GM23338 (cell line): ENCODE data around the gene PSEN2. TPM values are rescaled to one million over a fixed set of nuclear protein-coding genes. Genes with fewer than 3 reads are reported as not detected.

Source experiments
- ATAC-seq: fragments of 200-7000 bp; cut with Tn5 transposase; 3 replicates; pipeline ENCODE4 v1.9.1; 2020
- DNase-seq: peaks from one replicate; pipeline ENCODE4 v3.0.0-alpha.2; 2015; ENCODE audit warnings: low spot score
- H2AFZ ChIP-seq: fragments of 200-600 bp; sonication (generic); 2 replicates; pipeline ENCODE4 v1.8.0; 2016; ENCODE audit warnings: antibody characterized with exemption, mild to moderate bottlenecking, moderate library complexity
- H3F3A ChIP-seq: fragments of 200-600 bp; sonication (generic); replicated peaks from 2 replicates; pipeline ENCODE4 v1.8.0; 2017; ENCODE audit warnings: antibody characterized with exemption, mixed run types, low read depth
- H3K27ac ChIP-seq: fragments of 200-600 bp; sonication (generic); 2 replicates; pipeline ENCODE4 v1.6.1; 2016; ENCODE audit warnings: low read depth
- H3K27me3 ChIP-seq: fragments of 200-600 bp; sonication (generic); 2 replicates; pipeline ENCODE4 v1.8.0; 2016; ENCODE audit warnings: mild to moderate bottlenecking, mixed run types, moderate library complexity; ENCODE audit not compliant: insufficient read depth
- H3K36me3 ChIP-seq: fragments of 200-600 bp; sonication (generic); 2 replicates; pipeline ENCODE4 v1.8.0; 2016; ENCODE audit warnings: mild to moderate bottlenecking; ENCODE audit not compliant: insufficient read depth
- H3K4me1 ChIP-seq: fragments of 200-600 bp; sonication (generic); 2 replicates; pipeline ENCODE4 v1.8.0; 2016; ENCODE audit warnings: mild to moderate bottlenecking, moderate library complexity; ENCODE audit not compliant: insufficient read depth
- H3K4me2 ChIP-seq: fragments of 200-600 bp; sonication (generic); 2 replicates; pipeline ENCODE4 v1.7.1; 2017; ENCODE audit warnings: mixed run types
- H3K4me3 ChIP-seq: fragments of 200-600 bp; sonication (generic); 2 replicates; pipeline ENCODE4 v1.6.1; 2016; ENCODE audit warnings: mixed run types
- H3K79me2 ChIP-seq: fragments of 200-600 bp; sonication (generic); replicated peaks from 2 replicates; pipeline ENCODE4 v1.8.0; 2017; ENCODE audit warnings: mild to moderate bottlenecking; ENCODE audit not compliant: insufficient read depth
- H3K9me2 ChIP-seq: fragments of 200-600 bp; sonication (generic); 2 replicates; pipeline ENCODE4 v1.8.0; 2017; ENCODE audit not compliant: insufficient read depth
- H4K20me1 ChIP-seq: fragments of 200-600 bp; sonication (generic); replicated peaks from 2 replicates; pipeline ENCODE4 v1.8.0; 2017; ENCODE audit warnings: mild to moderate bottlenecking; ENCODE audit not compliant: insufficient read depth
- H3K27ac Mint-ChIP-seq: 2 replicates; pipeline ENCODE4 v1.8.0; 2020; ENCODE audit warnings: inconsistent platforms, mild to moderate bottlenecking, moderate library complexity, mixed read lengths
- H3K27me3 Mint-ChIP-seq: 3 replicates; pipeline ENCODE4 v1.8.0; 2022; ENCODE audit warnings: low read depth, mild to moderate bottlenecking, moderate library complexity, mixed read lengths, inconsistent platforms; ENCODE audit not compliant: insufficient read depth, poor library complexity
- H3K36me3 Mint-ChIP-seq: 3 replicates; pipeline ENCODE4 v1.8.0; 2021; ENCODE audit warnings: low read depth, mild to moderate bottlenecking, inconsistent platforms, moderate library complexity, mixed read lengths
- H3K4me1 Mint-ChIP-seq: 3 replicates; pipeline ENCODE4 v1.8.0; 2020; ENCODE audit warnings: mild to moderate bottlenecking, inconsistent platforms, mixed read lengths
- H3K4me3 Mint-ChIP-seq: 3 replicates; pipeline ENCODE4 v1.8.0; 2021; ENCODE audit warnings: moderate library complexity, mild to moderate bottlenecking, inconsistent platforms, mixed read lengths
- H3K9me3 Mint-ChIP-seq: 3 replicates; pipeline ENCODE4 v1.8.0; 2020; ENCODE audit warnings: moderate library complexity, mild to moderate bottlenecking, inconsistent platforms, mixed read lengths
- CREB1 ChIP-seq: fragments of 250-450 bp; sonication (Bioruptor Pico); IDR thresholded peaks from 2 replicates; pipeline ENCODE4 v1.5.0; 2020; ENCODE audit warnings: low read depth, mild to moderate bottlenecking, moderate library complexity
- CTCF ChIP-seq, 2 experiments: fragments of 200-600 bp in 1 of 2; sonication (generic) in 1 of 2; conservative IDR thresholded peaks; 2 replicates each; pipeline versions ENCODE4 v1.5.1 to v1.6.1; 2016 to 2017; ENCODE audit warnings: antibody characterized with exemption in 2 of 2, low read depth in 2 of 2, mild to moderate bottlenecking in 2 of 2, moderate library complexity in 1 of 2
- ETS1 ChIP-seq: IDR thresholded peaks from 2 replicates; pipeline ENCODE4 v1.6.1; 2016; ENCODE audit warnings: antibody characterized with exemption
- EZH2 ChIP-seq: fragments of 200-600 bp; sonication (generic); IDR thresholded peaks from one replicate; pipeline ENCODE4 v1.8.0; 2017; ENCODE audit warnings: antibody characterized with exemption, mild to moderate bottlenecking, low read depth; ENCODE audit not compliant: unreplicated experiment
- EZH2phosphoT487 ChIP-seq: fragments of 200-600 bp; sonication (generic); IDR thresholded peaks from one replicate; pipeline ENCODE4 v1.8.1; 2018; ENCODE audit warnings: antibody characterized with exemption; ENCODE audit not compliant: unreplicated experiment
- JUNB ChIP-seq: IDR thresholded peaks from one replicate; pipeline ENCODE4 v1.6.1; 2016; ENCODE audit warnings: antibody characterized with exemption; ENCODE audit not compliant: unreplicated experiment
- NANOG ChIP-seq: IDR thresholded peaks from 2 replicates; pipeline ENCODE4 v1.6.1; 2016; ENCODE audit warnings: antibody characterized with exemption, borderline replicate concordance
- POLR2AphosphoS5 ChIP-seq: IDR thresholded peaks from 2 replicates; pipeline ENCODE4 v1.6.1; 2016; ENCODE audit warnings: antibody characterized with exemption, low read depth
- REST ChIP-seq: IDR thresholded peaks from one replicate; pipeline ENCODE4 v1.6.1; 2018; ENCODE audit warnings: antibody characterized with exemption; ENCODE audit not compliant: unreplicated experiment
- STAT1 ChIP-seq: IDR thresholded peaks from one replicate; pipeline ENCODE4 v1.6.1; 2016; ENCODE audit warnings: antibody characterized with exemption; ENCODE audit not compliant: unreplicated experiment
- ZNF331 ChIP-seq: fragments of 250-450 bp; sonication (Bioruptor Pico); IDR thresholded peaks from 2 replicates; pipeline ENCODE4 v1.5.0; 2020; ENCODE audit warnings: low read depth, mild to moderate bottlenecking, moderate library complexity
- ZNF462 ChIP-seq: fragments of 250-450 bp; sonication (Bioruptor Pico); IDR thresholded peaks from 2 replicates; pipeline ENCODE4 v1.5.0; 2020; ENCODE audit warnings: mild to moderate bottlenecking, moderate library complexity
- polyA plus RNA-seq: library from polyadenylated mRNA; unstranded; fragments of >200 nt; fragmentation: Nextera tagmentation; extraction: Ambion mirVana; gene quantifications from 2 replicates; pipeline ENCODE4 v1.2.1, GENCODE V29; 2016
- total RNA-seq: library from RNA; depleted of rRNA; stranded (reverse); fragments of >200 nt; shearing (Covaris generic); gene quantifications from 2 replicates; pipeline ENCODE4 v1.2.3, GENCODE V29; 2014

The PSEN2 gene
- total and polyA plus RNA-seq, 2 experiments from 2014 or later = 10.0 to 22.1 TPM

GRCh38 chr1:226864311-226864710 lies 6.1 kb upstream of the PSEN2 start:
- ATAC-seq = no peak
- no peaks in the 10 kb centered on the region for H3K36me3 Mint-ChIP-seq

More at GRCh38 chr1:226864311-226864710, 6.1 kb upstream of the PSEN2 start:
- peak overlapping the region; percentile 11; the same call in 1 of the 2 replicates for H2AFZ ChIP-seq
- peaks cover 16% of the 10 kb centered on the region; the same call in 1 of the 2 replicates for H3K9me2 ChIP-seq
- Mint-ChIP-seq H3K4me1 (peaks cover 19% of the 10 kb centered on the region), H3K9me3 (no peaks in the 10 kb centered on the region), H3K27ac (no peak overlapping the region), H3K4me3 (no peak overlapping the region), H3K27me3 (peaks cover 3% of the 10 kb centered on the region)
- no peaks in the 10 kb centered on the region for H4K20me1 ChIP-seq
- H3K27me3 ChIP-seq = no peaks in the 10 kb centered on the region
- H3K4me3 ChIP-seq = no peak overlapping the region
- no peak overlapping the region for H3K4me2 ChIP-seq
- no peak for DNase-seq
- no peaks in the 10 kb centered on the region for H3K36me3 ChIP-seq
- TF ChIP-seq EZH2phosphoT487 (no peak), EZH2 (no peak), NANOG (no peak), CREB1 (CRISPR knock-in tag) (no peak), ETS1 (no peak), STAT1 (no peak), CTCF (conservative IDR thresholded peaks at IDR 0.05; ENCODE audit: low read depth in 2 of 2) (no peak), ZNF331 (no peak), JUNB (no peak), ZNF462 (CRISPR knock-in tag) (no peak), POLR2AphosphoS5 (no peak), REST (no peak)
- H3K27ac ChIP-seq = no peak overlapping the region
- no peaks in the 10 kb centered on the region for H3F3A ChIP-seq
- peaks cover 28% of the 10 kb centered on the region; the same call in 1 of the 2 replicates for H3K4me1 ChIP-seq
- no peaks in the 10 kb centered on the region for H3K79me2 ChIP-seq
